ENCODE measurements around the gene TMPO.

The TMPO gene

DNA sequence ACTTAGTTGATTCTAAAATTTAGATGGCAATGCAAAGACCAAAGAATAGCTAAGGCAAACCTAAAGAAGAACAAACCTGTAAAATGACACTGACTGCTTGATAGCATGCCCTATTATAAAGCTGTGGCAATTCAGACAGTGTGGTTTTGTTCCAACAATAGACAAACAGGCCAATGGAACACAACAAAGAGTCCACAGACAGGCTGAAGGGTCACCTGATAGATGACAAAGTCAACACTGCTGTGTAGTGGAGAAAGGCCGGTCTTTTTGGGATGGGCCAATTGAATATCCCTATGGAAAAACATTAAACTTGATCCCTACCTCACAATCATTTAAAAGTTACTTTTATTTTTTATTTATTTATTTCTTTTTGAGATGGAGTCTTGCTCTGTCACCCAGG is 44.3 kb downstream of the TMPO start:
- Histone ChIP-seq H3K9me3 (replicated peaks; ENCODE audit: insufficient read depth, low read length) (no peaks in the 10 kb centered on the region), H3K36me3 (replicated peaks; ENCODE audit: insufficient read depth, low read length) (no peaks in the 10 kb centered on the region), H3K9ac (ENCODE audit: low read length) (no peak overlapping the region), H3K27ac (ENCODE audit: low read length) (no peak overlapping the region), H3K9me2 (replicated peaks; ENCODE audit: insufficient read depth, low read length) (no peaks in the 10 kb centered on the region), H3K4me2 (ENCODE audit: low read depth, low read length) (no peak overlapping the region), H3K4me3 (ENCODE audit: low read length) (no peak overlapping the region), H3K79me2 (ENCODE audit: low read length) (no peaks in the 10 kb centered on the region), H3K4me1 (ENCODE audit: low read length) (no peaks in the 10 kb centered on the region), H3F3A (ENCODE audit: insufficient read depth, low read length) (peaks cover 2% of the 10 kb centered on the region; the same call in 1 of the 2 replicates), H3K27me3 (replicated peaks; ENCODE audit: insufficient read depth, low read length) (no peaks in the 10 kb centered on the region), H2AFZ (ENCODE audit: low read length) (no peak overlapping the region), H4K20me1 (ENCODE audit: insufficient read depth, low read length) (no peaks in the 10 kb centered on the region)
- DNase-seq: no peak
- TF ChIP-seq EZH2 (optimal IDR thresholded peaks at IDR 0.05; ENCODE audit: low read depth, low read length) (no peak), EZH2phosphoT487 (IDR thresholded peaks at IDR 0.05; ENCODE audit: low read length) (no peak)
- TF ChIP-seq, protein P1, sequence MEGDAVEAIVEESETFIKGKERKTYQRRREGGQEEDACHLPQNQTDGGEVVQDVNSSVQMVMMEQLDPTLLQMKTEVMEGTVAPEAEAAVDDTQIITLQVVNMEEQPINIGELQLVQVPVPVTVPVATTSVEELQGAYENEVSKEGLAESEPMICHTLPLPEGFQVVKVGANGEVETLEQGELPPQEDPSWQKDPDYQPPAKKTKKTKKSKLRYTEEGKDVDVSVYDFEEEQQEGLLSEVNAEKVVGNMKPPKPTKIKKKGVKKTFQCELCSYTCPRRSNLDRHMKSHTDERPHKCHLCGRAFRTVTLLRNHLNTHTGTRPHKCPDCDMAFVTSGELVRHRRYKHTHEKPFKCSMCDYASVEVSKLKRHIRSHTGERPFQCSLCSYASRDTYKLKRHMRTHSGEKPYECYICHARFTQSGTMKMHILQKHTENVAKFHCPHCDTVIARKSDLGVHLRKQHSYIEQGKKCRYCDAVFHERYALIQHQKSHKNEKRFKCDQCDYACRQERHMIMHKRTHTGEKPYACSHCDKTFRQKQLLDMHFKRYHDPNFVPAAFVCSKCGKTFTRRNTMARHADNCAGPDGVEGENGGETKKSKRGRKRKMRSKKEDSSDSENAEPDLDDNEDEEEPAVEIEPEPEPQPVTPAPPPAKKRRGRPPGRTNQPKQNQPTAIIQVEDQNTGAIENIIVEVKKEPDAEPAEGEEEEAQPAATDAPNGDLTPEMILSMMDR (IDR thresholded peaks at IDR 0.05; ENCODE audit: low read length): no peak

DNA sequence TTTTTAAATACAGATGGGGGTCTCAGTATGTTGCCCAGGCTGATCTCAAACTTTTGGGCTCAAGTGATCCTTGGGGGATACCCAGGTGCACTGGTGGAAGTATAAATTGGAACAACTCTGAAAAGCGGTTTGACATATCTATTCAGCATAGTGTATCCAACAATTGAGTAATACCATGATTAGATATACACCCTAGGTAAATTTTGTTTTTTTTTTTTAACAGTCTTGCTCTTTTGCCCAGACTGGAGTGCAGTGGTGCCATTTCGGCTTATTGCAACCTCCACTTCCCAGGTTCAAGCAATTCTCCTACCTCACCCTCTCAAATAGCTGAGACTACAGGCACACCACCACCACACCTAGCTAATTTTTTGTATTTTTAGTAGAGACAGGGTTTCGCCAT is 46.5 kb downstream of the TMPO start:
- no peaks in the 10 kb centered on the region for H3K4me1 ChIP-seq (ENCODE audit: low read length)

DNA sequence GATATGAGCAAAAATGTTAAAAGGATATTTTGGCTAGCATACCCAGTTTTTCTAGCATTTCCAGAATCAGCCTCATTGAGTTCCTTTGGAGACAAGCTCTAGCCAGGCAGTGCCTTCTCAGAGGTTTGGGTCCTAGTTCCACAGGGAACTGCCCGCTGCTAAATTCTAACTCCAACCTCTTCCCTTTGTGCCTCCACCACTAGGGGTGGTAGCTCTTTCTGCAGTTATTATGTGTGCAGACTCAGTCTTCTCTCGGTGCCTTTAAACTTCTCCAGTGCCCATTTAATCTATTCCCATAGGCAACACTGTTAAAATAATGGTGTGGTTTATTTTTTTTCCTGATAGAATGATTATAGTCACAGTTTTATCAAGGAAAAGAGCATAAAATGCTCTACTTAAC is 56.6 kb downstream of the TMPO start:
- Histone ChIP-seq H3K27me3 (replicated peaks; ENCODE audit: insufficient read depth, low read length) (no peaks in the 10 kb centered on the region), H4K20me1 (ENCODE audit: insufficient read depth, low read length) (no peaks in the 10 kb centered on the region), H3K9me3 (replicated peaks; ENCODE audit: insufficient read depth, low read length) (no peaks in the 10 kb centered on the region), H3K4me2 (ENCODE audit: low read depth, low read length) (no peak overlapping the region), H3K4me3 (ENCODE audit: low read length) (no peak overlapping the region), H3K79me2 (ENCODE audit: low read length) (no peaks in the 10 kb centered on the region), H3K9ac (ENCODE audit: low read length) (no peak overlapping the region), H3K4me1 (ENCODE audit: low read length) (no peaks in the 10 kb centered on the region), H3F3A (ENCODE audit: insufficient read depth, low read length) (no peaks in the 10 kb centered on the region), H3K27ac (ENCODE audit: low read length) (no peak overlapping the region), H3K36me3 (replicated peaks; ENCODE audit: insufficient read depth, low read length) (no peaks in the 10 kb centered on the region), H3K9me2 (replicated peaks; ENCODE audit: insufficient read depth, low read length) (no peaks in the 10 kb centered on the region), H2AFZ (ENCODE audit: low read length) (no peak overlapping the region)
- TF ChIP-seq, protein P1 (IDR thresholded peaks at IDR 0.05; ENCODE audit: low read length): peak; percentile 26
- TF ChIP-seq EZH2 (optimal IDR thresholded peaks at IDR 0.05; ENCODE audit: low read depth, low read length): no peak
- TF ChIP-seq EZH2phosphoT487 (IDR thresholded peaks at IDR 0.05; ENCODE audit: low read length): no peak
- no peak for DNase-seq

More for the DNA sequence above, 46.5 kb downstream of the TMPO start:
- Histone ChIP-seq H3K4me2 (ENCODE audit: low read depth, low read length) (no peak overlapping the region), H3K9me2 (replicated peaks; ENCODE audit: insufficient read depth, low read length) (no peaks in the 10 kb centered on the region), H4K20me1 (ENCODE audit: insufficient read depth, low read length) (no peaks in the 10 kb centered on the region), H3K36me3 (replicated peaks; ENCODE audit: insufficient read depth, low read length) (no peaks in the 10 kb centered on the region), H2AFZ (ENCODE audit: low read length) (no peak overlapping the region), H3K27me3 (replicated peaks; ENCODE audit: insufficient read depth, low read length) (no peaks in the 10 kb centered on the region), H3K9ac (ENCODE audit: low read length) (no peak overlapping the region), H3K79me2 (ENCODE audit: low read length) (no peaks in the 10 kb centered on the region), H3K4me3 (ENCODE audit: low read length) (no peak overlapping the region), H3K9me3 (replicated peaks; ENCODE audit: insufficient read depth, low read length) (no peaks in the 10 kb centered on the region), H3K27ac (ENCODE audit: low read length) (no peak overlapping the region), H3F3A (ENCODE audit: insufficient read depth, low read length) (no peaks in the 10 kb centered on the region)
- TF ChIP-seq EZH2phosphoT487 (IDR thresholded peaks at IDR 0.05; ENCODE audit: low read length): no peak
- TF ChIP-seq EZH2 (optimal IDR thresholded peaks at IDR 0.05; ENCODE audit: low read depth, low read length): no peak
- DNase-seq: no peak

DNA sequence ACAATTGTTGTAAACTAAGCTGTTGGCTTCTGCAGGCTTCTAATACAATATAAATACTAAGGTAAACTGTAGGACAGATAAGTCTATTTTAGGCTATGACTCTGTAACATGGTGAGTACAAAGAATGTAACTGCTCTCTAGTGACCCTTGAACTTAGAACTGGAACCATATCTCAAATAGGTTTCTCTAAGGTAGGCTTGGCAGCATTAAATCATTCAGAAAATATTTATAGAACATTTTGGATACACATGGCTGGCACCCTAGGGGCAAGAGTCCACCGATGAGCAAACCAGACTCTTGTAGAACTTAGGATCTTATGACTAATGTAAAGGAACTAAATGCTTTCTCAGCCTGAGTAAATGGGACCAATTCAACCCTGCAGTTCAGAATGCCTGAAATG is 58.7 kb downstream of the TMPO start:
- no peak overlapping the region for H3K4me3 ChIP-seq (ENCODE audit: low read length)
- H3K4me1 ChIP-seq (ENCODE audit: low read length): no peaks in the 10 kb centered on the region
- no peak overlapping the region for H3K27ac ChIP-seq (ENCODE audit: low read length)
- no peak for TF ChIP-seq EZH2phosphoT487 (IDR thresholded peaks at IDR 0.05; ENCODE audit: low read length)
- TF ChIP-seq, protein P1 (IDR thresholded peaks at IDR 0.05; ENCODE audit: low read length): no peak
- TF ChIP-seq EZH2 (optimal IDR thresholded peaks at IDR 0.05; ENCODE audit: low read depth, low read length): no peak
- H3K79me2 ChIP-seq (ENCODE audit: low read length): no peaks in the 10 kb centered on the region
- H3K36me3 ChIP-seq (replicated peaks; ENCODE audit: insufficient read depth, low read length): no peaks in the 10 kb centered on the region
- no peaks in the 10 kb centered on the region for H4K20me1 ChIP-seq (ENCODE audit: insufficient read depth, low read length)
- H3K9me3 ChIP-seq (replicated peaks; ENCODE audit: insufficient read depth, low read length): no peaks in the 10 kb centered on the region
- DNase-seq: no peak
- H3K9ac ChIP-seq (ENCODE audit: low read length): no peak overlapping the region
- H3K4me2 ChIP-seq (ENCODE audit: low read depth, low read length): no peak overlapping the region
- no peaks in the 10 kb centered on the region for H3F3A ChIP-seq (ENCODE audit: insufficient read depth, low read length)
- no peaks in the 10 kb centered on the region for H3K9me2 ChIP-seq (replicated peaks; ENCODE audit: insufficient read depth, low read length)
- H3K27me3 ChIP-seq (replicated peaks; ENCODE audit: insufficient read depth, low read length): no peaks in the 10 kb centered on the region
- no peak overlapping the region for H2AFZ ChIP-seq (ENCODE audit: low read length)
